Sigmoid colon (tissue), 7 donors: ENCODE data around the gene AQP10. TPM values are rescaled to one million over a fixed set of nuclear protein-coding genes. Genes with fewer than 3 reads are reported as not detected.
"Not testable (repeated sequence)": the region's sequence is repeated elsewhere in the genome, so short reads cannot be mapped to it uniquely, and the experiment has no call there.

Experiments used
- DNase-seq: peaks from one replicate; pipeline ENCODE4 v3.0.0-alpha.2; 2019
- H3K27ac ChIP-seq, 4 donors: fragments of 200-600 bp; sonication (generic); one replicate each; pipeline ENCODE4 v1.5.1; 2016 to 2019; ENCODE audit warnings: mild to moderate bottlenecking in 1 of 4
- H3K27me3 ChIP-seq, 3 donors: fragments of 200-600 bp; sonication (generic); one replicate each; pipeline ENCODE4 v1.5.1; 2019; ENCODE audit warnings: mild to moderate bottlenecking in 1 of 3
- H3K36me3 ChIP-seq, 4 donors: fragments of 200-600 bp; sonication (generic); one replicate each; pipeline ENCODE4 v1.5.1; 2016 to 2019
- H3K4me1 ChIP-seq, 4 donors: fragments of 200-600 bp; sonication (generic); one replicate each; pipeline ENCODE4 v1.5.1; 2017 to 2019
- H3K4me3 ChIP-seq, 4 donors: fragments of 200-600 bp; sonication (generic); one replicate each; pipeline ENCODE4 v1.5.1; 2017 to 2019; ENCODE audit warnings: mild to moderate bottlenecking in 2 of 4, moderate library complexity in 1 of 4
- H3K9me3 ChIP-seq, 4 donors: fragments of 200-600 bp in 3 of 4; sonication (generic) in 3 of 4; one replicate each; pipeline versions ENCODE4 v1.5.1 to v1.6.1; 2013 to 2019
- CTCF ChIP-seq, 4 experiments: fragments of 450-650 bp in 3 of 4; fragments of 200-600 bp in 1 of 4; IDR thresholded peaks; one replicate each; pipeline ENCODE4 v1.5.1; 2016 to 2019; ENCODE audit warnings: antibody characterized with exemption in 4 of 4, mild to moderate bottlenecking in 3 of 4, moderate library complexity in 2 of 4
- EP300 ChIP-seq, 4 donors: sonication (generic); formaldehyde crosslinking; IDR thresholded peaks; one replicate each; pipeline ENCODE4 v1.6.1; 2017; ENCODE audit warnings: antibody characterized with exemption in 4 of 4
- POLR2A ChIP-seq, 2 donors: fragments of 450-650 bp; IDR thresholded peaks; one replicate each; pipeline ENCODE4 v1.6.1; 2016; ENCODE audit warnings: antibody characterized with exemption in 2 of 2, mild to moderate bottlenecking in 2 of 2, moderate library complexity in 2 of 2
- POLR2AphosphoS5 ChIP-seq, 4 donors: sonication (generic); formaldehyde crosslinking; IDR thresholded peaks; one replicate each; pipeline ENCODE4 v1.6.1; 2017; ENCODE audit warnings: antibody characterized with exemption in 4 of 4
- WGBS, 2 donors: extraction: QIAGEN DNeasy Blood & Tissue Kit; methylation state at CpG; one replicate each; pipeline ENCODE4 v1.1.7; 2013; 5-methylcytosine and 5-hydroxymethylcytosine counted together
- intact Hi-C: fragments of 100-400 bp; cut with DNase I; formaldehyde crosslinking; loops from one replicate; pipeline ENCODE4 v1.15.1; 2023
- polyA plus RNA-seq, 3 donors: library from polyadenylated mRNA; stranded (reverse); fragments of 200-250 nt; gene quantifications; one replicate each; pipeline ENCODE4 v1.2.3, GENCODE V29; 2013
- total RNA-seq, 4 donors: library from RNA; depleted of rRNA; stranded (reverse); fragments of >200 nt; gene quantifications; one replicate each; pipeline ENCODE4 v1.1.0, GENCODE V29; 2016
- donor health status: healthy with polysubstance abuse.
- donor health status: Bipolar disorder and iron deficiency.
- donor health status: healthy.

AQP10 gene
- total and polyA plus RNA-seq, 7 donors = not detected

GRCh38 chr1:154353966-154354365 is 33.1 kb downstream of the AQP10 start:
- Histone ChIP-seq H3K36me3 (peaks cover 0 to 9% (median 2%) of the 10 kb centered on the region in 4 donors), H3K4me3 (no peak overlapping the region), H3K27ac (no peak overlapping the region), H3K4me1 (peaks cover 0 to 26% (median 22%) of the 10 kb centered on the region in 4 donors), H3K27me3 (no peaks in the 10 kb centered on the region), H3K9me3 (no peaks in the 10 kb centered on the region)
- TF ChIP-seq POLR2A (IDR thresholded peaks at IDR 0.05) (no peak), EP300 (IDR thresholded peaks at IDR 0.05) (no peak), POLR2AphosphoS5 (IDR thresholded peaks at IDR 0.05) (no peak), CTCF (IDR thresholded peaks at IDR 0.05) (no peak)
- no peak for DNase-seq
- intact Hi-C loops = no loop called here
- WGBS, 2 donors = 92 to 93% methylated on average over 5 of the region's 5 CpGs

DNA sequence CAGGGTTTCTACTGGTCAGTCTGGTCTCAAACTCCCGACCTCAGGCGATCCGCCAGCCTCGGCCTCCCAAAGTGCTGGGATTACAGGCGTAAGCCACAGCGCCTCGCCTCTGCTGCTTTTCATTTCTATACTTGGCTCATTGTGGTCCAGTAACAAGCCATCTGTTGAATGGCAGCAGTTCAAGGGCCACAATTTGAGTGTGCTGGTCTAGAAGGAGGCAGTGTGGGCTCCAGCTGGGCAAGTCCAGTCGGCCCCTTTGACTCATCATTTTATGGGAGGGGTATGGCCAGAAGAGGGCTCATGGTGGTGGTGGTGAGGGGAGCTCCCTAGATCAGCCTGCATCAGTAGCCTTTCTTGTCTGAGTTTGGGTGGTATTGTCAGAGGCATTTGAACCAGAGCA is 37.6 kb downstream of the AQP10 start:
- WGBS, 2 donors = 90 to 94% methylated on average over 8 of the region's 8 CpGs
- Histone ChIP-seq H3K27ac (no peak overlapping the region), H3K9me3 (no peaks in the 10 kb centered on the region), H3K36me3 (no peaks in the 10 kb centered on the region), H3K4me3 (no peak overlapping the region), H3K27me3 (no peaks in the 10 kb centered on the region), H3K4me1 (peaks cover 0 to 4% (median 2%) of the 10 kb centered on the region in 4 donors)
- TF ChIP-seq POLR2AphosphoS5 (IDR thresholded peaks at IDR 0.05) = no peak
- TF ChIP-seq POLR2A (IDR thresholded peaks at IDR 0.05) = no peak
- TF ChIP-seq EP300 (IDR thresholded peaks at IDR 0.05) = no peak
- no peak for TF ChIP-seq CTCF (IDR thresholded peaks at IDR 0.05)
- intact Hi-C loops = no loop called here
- no peak for DNase-seq

- intact Hi-C loops = no loop called here
- no peak for DNase-seq
- Histone ChIP-seq H3K36me3 (no peaks in the 10 kb centered on the region), H3K27ac (no peak overlapping the region), H3K4me3 (no peak overlapping the region), H3K9me3 (no peaks in the 10 kb centered on the region), H3K27me3 (no peaks in the 10 kb centered on the region), H3K4me1 (no peaks in the 10 kb centered on the region)
- TF ChIP-seq CTCF (IDR thresholded peaks at IDR 0.05) (no peak), EP300 (IDR thresholded peaks at IDR 0.05) (no peak), POLR2A (IDR thresholded peaks at IDR 0.05) (no peak)
Measured at GRCh38 chr1:154360288-154360687, 39.4 kb downstream of the AQP10 start.

GRCh38 chr1:154360881-154361280 is 40.0 kb downstream of the AQP10 start:
- H3K36me3 ChIP-seq, H3K9me3 ChIP-seq, DNase-seq, H3K4me1 ChIP-seq, H3K27me3 ChIP-seq, H3K27ac ChIP-seq, intact Hi-C loops, H3K4me3 ChIP-seq: not testable (repeated sequence)
- WGBS, 2 donors = 83 to 96% methylated on average over 5 of the region's 5 CpGs

GRCh38 chr1:154361357-154361756 is 40.5 kb downstream of the AQP10 start:
- no peak overlapping the region for H3K4me3 ChIP-seq

More at GRCh38 chr1:154361357-154361756, 40.5 kb downstream of the AQP10 start:
- 73 to 74% methylated on average over 3 of the region's 3 CpGs for WGBS, 2 donors
- Histone ChIP-seq H3K27me3 (no peaks in the 10 kb centered on the region), H3K36me3 (no peaks in the 10 kb centered on the region), H3K9me3 (no peaks in the 10 kb centered on the region), H3K4me1 (no peaks in the 10 kb centered on the region), H3K27ac (no peak overlapping the region)
- intact Hi-C loops = no loop called here
- TF ChIP-seq EP300 (IDR thresholded peaks at IDR 0.05) (no peak), CTCF (IDR thresholded peaks at IDR 0.05) (no peak), POLR2A (IDR thresholded peaks at IDR 0.05) (no peak), POLR2AphosphoS5 (IDR thresholded peaks at IDR 0.05) (no peak)
- DNase-seq = no peak
